T-helper 2 cell (primary cell): ENCODE results near the gene BICRAL.
"Not testable (repeated sequence)": the region's sequence is repeated elsewhere in the genome, so short reads cannot be mapped to it uniquely, and the experiment has no call there.

Source experiments
- DNase-seq, 5 experiments: peaks; one replicate each; pipeline versions ENCODE4 v3.0.0 to v3.0.0-alpha.2; 2012 to 2022

Gene BICRAL

DNA sequence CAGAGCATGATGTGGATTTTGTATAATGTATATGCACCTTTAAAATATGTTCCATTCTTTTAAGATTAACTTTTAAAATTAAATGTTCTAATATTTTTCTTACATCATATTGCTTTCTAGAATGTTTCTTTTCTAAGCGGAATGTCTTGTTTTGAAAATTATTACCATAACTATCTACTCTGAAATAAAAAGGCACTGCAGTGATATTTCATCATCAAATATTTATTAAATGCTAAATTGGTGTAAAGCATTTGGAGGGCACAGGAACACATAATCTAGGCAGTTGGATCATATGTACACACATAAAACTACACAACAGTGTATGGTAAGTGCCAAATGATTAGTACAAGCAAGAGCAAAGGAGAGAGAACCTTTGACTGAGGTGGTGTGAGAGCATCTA is 13.8 kb downstream of the BICRAL start:
- no peak for DNase-seq

- no peak for DNase-seq
Measured at GRCh38 chr6:42796171-42796570, 14.3 kb downstream of the BICRAL start.

- DNase-seq, result not testable (repeated sequence)
Measured at GRCh38 chr6:42797696-42798095, 15.8 kb downstream of the BICRAL start.

GRCh38 chr6:42805297-42805861 is 23.5 kb downstream of the BICRAL start:
- no peak for DNase-seq

DNA sequence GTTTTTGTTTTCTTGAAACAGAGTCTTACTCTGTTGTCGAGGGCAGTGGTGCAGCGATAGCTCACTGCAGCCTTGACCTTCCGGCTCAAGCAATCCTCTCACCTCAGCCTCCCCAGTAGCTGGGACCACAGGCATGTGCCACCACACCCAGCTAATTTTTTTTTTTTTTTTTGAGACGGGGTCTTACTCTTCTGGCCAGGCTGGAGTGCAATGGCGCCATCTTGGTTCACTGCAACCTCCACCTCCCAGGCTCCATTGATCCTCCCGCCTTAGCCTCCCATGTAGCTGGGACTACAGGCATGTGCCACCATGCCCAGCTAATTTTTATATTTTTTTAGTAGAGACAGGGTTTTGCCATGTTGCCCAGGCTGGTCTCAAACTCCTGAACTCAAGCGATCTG is 24.5 kb downstream of the BICRAL start:
- DNase-seq, result not testable (repeated sequence)

DNA sequence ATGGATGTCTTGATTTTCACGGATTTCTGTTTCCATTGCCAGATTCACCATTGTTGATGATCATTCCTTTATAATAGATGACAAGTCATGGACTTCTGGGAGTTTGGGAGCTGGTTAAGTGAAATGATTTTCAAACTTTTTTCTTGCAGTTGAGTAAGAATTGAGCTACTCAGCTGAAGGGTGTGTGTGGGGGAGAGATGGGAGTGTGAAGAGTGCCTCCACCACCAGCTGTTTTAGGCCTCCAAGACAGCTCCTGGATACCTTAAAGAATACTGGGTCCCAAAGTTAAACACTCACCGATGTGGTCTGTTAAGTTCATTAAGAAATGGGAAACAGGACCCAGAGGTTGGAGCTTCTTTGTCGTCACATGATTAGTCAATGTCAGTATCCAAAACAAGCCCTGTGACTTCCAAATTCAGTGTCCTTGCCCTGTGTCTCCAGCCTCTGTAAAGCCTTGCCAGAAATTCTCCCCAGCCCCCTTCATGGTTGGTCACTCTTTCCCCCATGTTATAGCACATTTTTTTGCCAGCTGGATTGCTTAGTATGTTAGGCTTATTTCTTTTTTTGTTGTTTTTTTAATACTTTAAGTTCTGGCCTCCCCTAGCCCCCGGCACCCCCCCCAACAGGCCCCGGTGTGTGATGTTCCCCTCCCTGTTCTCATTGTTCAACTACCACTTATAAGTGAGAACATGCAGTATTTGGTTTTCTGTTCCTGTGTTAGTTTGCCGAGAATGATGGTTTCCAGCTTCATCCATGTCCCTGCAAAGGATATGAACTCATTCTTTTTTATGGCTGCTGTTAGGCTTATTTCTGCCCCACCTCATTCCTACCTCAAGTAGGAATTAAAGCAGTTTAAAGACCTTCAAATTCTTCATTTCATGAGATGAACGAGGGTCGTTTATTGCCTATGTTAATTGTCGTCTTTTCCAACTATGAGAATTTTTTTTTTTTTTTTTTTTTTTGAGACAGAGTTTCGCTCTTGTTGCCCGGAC is 26.9 kb downstream of the BICRAL start:
- DNase-seq, result no peak

GRCh38 chr6:42813074-42813645 is 31.3 kb downstream of the BICRAL start:
- no peak for DNase-seq

DNA sequence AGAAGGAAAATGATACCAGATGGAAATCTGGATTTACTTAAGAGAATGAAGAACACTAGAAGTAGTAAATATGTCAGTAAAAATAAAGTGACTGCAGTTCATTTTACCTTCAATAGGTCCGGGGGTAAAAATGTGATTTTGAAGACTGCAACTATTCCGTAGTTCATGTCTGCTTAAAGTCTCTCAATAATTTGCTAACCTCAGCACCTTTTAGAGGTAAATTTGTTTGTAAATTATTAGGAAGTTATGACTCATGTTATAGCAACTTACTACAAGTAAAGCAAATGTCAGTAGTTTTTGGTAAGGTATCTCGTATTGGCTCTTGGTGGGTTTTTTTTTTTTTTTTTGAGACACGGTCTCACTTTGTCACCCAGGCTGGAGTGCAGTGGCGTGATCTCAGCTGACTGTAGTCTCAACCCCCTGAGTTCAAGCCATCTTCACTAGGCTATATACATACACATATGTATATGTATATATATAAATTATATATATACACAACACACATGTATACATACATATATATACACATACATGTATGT is 32.1 kb downstream of the BICRAL start:
- no peak for DNase-seq

DNA sequence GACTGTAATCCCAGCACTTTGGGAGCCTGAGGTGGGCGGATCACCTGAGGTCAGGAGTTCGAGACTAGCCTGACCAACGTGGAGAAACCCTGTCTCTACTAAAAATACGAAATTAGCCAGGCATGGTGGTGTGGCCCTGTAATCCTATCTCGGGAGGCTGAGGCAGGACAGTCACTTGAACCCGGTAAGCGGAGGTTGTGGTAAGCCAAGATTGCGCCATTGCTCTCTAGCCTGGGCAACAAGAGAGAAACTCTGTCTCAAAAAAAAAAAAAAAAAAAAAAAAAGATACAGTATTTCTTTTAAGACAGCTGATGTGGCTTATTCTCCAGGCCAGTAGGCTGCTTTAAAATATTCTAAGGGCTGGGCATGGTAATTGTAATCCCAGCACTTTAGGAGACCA is 33.9 kb downstream of the BICRAL start:
- DNase-seq, result not testable (repeated sequence)

- no peak for DNase-seq
Measured at GRCh38 chr6:42817907-42818306, 36.1 kb downstream of the BICRAL start.

GRCh38 chr6:42818416-42818815 is 36.6 kb downstream of the BICRAL start:
- no peak for DNase-seq

- no peak for DNase-seq
Measured at GRCh38 chr6:42818878-42819277, 37.0 kb downstream of the BICRAL start.

DNA sequence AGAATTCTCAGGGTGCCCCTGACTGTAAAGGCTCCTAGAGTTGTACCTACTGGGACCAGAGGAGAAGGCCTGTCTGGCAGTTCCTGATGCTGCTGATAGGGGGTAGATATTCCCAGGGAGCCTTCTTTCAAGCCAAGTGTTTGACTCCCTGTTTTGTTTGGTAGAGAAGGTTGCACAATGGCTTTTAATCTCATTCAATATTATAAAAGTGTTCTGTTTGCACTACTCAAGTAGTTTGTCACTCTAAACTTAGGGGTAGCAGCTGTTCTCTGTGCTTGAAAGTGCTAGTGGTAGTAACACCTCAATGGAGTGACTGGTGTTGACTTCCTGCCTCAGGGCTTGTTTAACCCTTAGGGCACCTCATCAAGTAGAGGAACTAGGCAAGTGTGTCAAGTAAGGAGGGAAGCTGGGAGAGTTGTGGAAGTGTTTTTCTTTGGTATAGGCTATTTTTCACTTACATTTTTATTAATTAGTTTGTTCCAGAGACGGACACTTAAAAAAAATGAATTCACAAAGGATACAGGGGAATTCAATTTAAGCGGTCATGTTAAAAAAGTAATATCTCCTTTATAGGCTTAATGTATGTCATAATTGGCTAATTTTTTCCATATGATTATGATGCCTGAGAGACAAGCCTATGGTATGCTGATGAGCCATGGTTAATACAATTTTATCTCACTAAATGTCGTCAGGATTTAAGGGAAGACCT is 38.1 kb downstream of the BICRAL start:
- DNase-seq, result peak in 2 of 5 experiments; percentile 17 to 40

- no peak for DNase-seq
Measured at GRCh38 chr6:42820512-42821340, 38.9 kb downstream of the BICRAL start.

GRCh38 chr6:42821341-42821668 is 39.5 kb downstream of the BICRAL start:
- no peak for DNase-seq

- no peak for DNase-seq
Measured at GRCh38 chr6:42821846-42822245, 40.0 kb downstream of the BICRAL start.

DNA sequence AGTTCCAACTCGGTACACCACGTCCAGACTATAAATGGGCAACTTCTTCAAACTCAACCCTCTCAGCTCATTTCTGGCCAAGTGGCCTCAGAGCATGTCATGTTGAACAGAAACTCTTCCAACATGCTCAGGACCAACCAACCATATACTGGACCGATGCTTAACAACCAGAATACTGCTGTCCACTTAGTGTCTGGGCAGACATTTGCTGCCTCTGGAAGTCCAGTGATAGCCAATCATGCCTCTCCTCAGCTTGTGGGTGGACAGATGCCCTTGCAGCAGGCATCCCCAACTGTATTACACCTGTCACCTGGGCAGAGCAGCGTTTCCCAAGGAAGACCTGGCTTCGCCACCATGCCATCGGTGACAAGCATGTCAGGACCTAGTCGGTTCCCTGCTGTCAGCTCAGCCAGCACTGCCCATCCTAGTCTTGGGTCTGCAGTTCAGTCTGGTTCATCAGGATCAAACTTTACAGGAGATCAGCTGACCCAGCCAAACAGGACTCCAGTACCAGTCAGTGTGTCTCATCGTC is 47.8 kb downstream of the BICRAL start:
- DNase-seq, result no peak

DNA sequence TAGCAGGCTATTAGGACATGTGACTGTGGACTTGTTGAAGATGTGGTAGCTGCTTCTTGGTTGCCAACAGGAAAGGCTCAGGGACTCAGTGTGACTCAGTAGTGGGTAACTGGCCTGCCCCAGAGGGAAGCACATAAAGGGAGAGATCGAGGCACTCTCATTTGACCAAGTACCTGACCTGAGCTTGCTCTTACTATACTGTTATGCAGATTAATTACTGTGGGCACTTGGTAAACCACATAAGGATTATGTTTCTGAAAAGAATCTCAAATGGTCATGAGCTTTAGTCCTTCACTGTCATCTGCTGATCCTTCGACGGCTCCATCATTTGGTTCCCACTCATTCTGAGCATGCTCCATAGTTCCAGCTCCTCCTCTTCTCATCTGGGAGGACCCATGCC is 49.4 kb downstream of the BICRAL start:
- no peak for DNase-seq

DNA sequence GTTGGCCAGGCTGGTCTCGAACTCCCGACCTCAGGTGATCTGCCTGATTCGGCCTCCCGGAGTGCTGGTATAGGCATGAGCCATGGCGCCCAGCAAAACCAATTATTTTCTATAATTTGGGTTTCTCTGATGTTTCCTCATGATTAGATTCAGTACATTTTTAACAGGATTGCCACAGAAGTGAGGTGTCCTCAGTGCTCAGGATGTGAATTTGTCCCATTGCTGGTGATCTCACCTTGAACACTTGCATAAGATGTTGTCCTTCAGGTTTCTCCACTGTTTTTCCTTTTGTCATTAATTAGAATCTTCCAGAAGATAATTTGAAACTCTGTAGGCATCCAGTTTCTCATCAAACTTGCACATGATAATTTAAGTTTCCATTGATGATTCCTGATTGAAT is 52.2 kb downstream of the BICRAL start:
- DNase-seq, result no peak

GRCh38 chr6:42841844-42842584 is 60.2 kb downstream of the BICRAL start:
- DNase-seq, result no peak

- DNase-seq, result no peak
Measured at GRCh38 chr6:42845327-42845694, 63.5 kb downstream of the BICRAL start.
